ENCODE measurements around the gene TAGLN3. TPM values are rescaled to one million over a fixed set of nuclear protein-coding genes. Genes with fewer than 3 reads are reported as not detected.
A peak's percentile ranks its signal among the peaks of the same experiment; 100 is the strongest.

Gene TAGLN3
- total RNA-seq, 2 experiments from 2014 or later, result 0.78 to 0.85 TPM

DNA sequence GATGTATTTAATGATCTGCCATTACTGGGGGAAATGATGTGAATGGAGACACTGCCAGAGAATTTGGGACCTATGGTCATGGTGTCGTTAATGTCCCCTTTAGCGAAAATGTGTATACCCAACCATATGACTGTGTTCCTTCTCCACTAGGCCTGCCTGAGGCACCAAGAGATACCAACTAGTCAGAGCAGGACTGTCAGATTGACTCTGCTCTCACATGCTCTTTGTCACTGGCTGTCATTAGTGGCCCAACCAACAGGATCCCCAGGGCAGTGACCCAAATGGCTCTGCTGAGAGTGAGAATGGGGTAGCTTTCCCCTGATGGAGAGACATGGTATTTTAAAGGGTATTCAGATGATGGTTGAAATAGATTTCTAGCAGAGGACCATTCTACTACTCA, 2.8 kb downstream of the TAGLN3 start:
- Mint-ChIP-seq H3K4me3 (no peak overlapping the region), H3K4me1 (ENCODE audit: low read depth) (peaks cover 53% of the 10 kb centered on the region), H3K27me3 (no peaks in the 10 kb centered on the region), H3K36me3 (no peaks in the 10 kb centered on the region), H3K9me3 (no peaks in the 10 kb centered on the region), H3K27ac (peak overlapping the region; percentile 79)
- intact Hi-C loops (cut with micrococcal nuclease), result loop anchor here (5.0 kb wide), 2 partner anchors 41 to 239 kb away; no protein-coding TSS in a partner anchor
- CTCF ChIA-PET, result interaction anchor here (1.1 to 8.5 kb wide), 4 partner anchors 10 to 22 kb away, joined by 4 to 90 read pairs (median 44); partner anchors contain the start of gene ABHD10
- POLR2A ChIA-PET, result no interaction called here
- peak; percentile 50 for DNase-seq

- peak; percentile 84 for DNase-seq
- no peaks in the 10 kb centered on the region for H3K36me3 Mint-ChIP-seq
- H3K27ac Mint-ChIP-seq, result peak overlapping the region; percentile 79
- no peaks in the 10 kb centered on the region for H3K9me3 Mint-ChIP-seq
- H3K4me3 Mint-ChIP-seq, result peak overlapping the region; percentile 28
- CTCF ChIA-PET, result interaction anchor here (0.7 to 8.5 kb wide), 5 partner anchors 10 to 40 kb away, joined by 4 to 90 read pairs (median 5); partner anchors contain the start of gene ABHD10
- intact Hi-C loops (cut with micrococcal nuclease), result loop anchor here (1.0 to 5.0 kb wide), 6 partner anchors 11 to 240 kb away; no protein-coding TSS in a partner anchor
- H3K4me1 Mint-ChIP-seq (ENCODE audit: low read depth), result peaks cover 53% of the 10 kb centered on the region
- no peaks in the 10 kb centered on the region for H3K27me3 Mint-ChIP-seq
- POLR2A ChIA-PET, result interaction anchor here (0.6 to 2.0 kb wide), 5 partner anchors 10 to 296 kb away, joined by 3 to 10 read pairs (median 3); no protein-coding TSS in a partner anchor
These were observed 3.6 kb downstream of the TAGLN3 start for GRCh38 chr3:112002096-112002971.

DNA sequence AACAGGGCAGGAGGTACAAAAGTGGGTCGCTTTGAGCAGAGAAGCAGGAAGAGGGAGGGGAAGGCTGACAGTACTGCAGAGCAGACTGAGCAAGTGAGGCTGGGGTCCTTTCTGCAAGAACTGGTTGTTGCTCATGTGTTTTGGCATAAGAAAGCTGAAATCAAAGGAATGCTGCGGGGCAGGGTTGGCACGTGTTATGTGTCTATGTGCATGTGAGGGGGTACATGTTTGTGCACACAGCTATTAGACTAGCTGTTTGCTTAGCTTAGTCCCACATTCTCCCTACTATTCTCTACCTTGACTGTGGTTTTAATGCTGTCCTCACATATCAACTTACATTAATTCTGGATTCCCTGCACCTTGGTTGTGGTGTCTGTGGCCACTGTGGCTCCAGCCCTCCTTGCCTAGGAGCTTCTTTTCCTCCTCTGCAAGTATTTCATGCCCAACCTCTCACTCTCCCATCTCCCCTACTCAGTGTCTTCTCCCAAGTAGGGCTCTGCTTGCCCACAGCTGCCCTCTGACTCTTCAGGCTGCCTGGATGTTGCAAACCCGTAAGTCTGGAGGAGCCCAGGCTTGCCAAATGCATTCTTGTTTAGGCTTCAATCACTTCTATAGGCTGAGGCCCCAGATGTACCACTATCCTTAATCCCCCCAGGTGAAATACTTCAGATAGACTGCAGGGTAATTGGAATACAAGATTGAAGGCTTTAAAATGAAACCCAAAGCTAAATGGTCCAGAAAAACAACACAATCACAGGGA, 4.8 kb downstream of the TAGLN3 start:
- intact Hi-C loops (cut with micrococcal nuclease), result loop anchor here (2.0 to 5.0 kb wide), 3 partner anchors 19 to 241 kb away; no protein-coding TSS in a partner anchor
- Mint-ChIP-seq H3K4me1 (ENCODE audit: low read depth) (peaks cover 51% of the 10 kb centered on the region), H3K36me3 (no peaks in the 10 kb centered on the region), H3K27me3 (no peaks in the 10 kb centered on the region), H3K27ac (peak overlapping the region; percentile 15), H3K9me3 (no peaks in the 10 kb centered on the region), H3K4me3 (no peak overlapping the region)
- CTCF ChIA-PET, result interaction anchor here (0.7 to 8.5 kb wide), 5 partner anchors 10 to 288 kb away, joined by 3 to 90 read pairs (median 4); no protein-coding TSS in a partner anchor
- POLR2A ChIA-PET, result interaction anchor here (0.6 to 2.7 kb wide), 5 partner anchors 8 to 60 kb away, joined by 3 to 13 read pairs (median 3); partner anchors contain the start of gene ABHD10
- DNase-seq, result peak; percentile 11

- ChIA-PET CTCF (interaction anchor here (1.3 to 8.5 kb wide), 3 partner anchors 9 to 288 kb away, joined by 3 to 90 read pairs (median 82); no protein-coding TSS in a partner anchor), POLR2A (interaction anchor here (2.0 to 2.7 kb wide), 2 partner anchors 12 to 25 kb away, joined by 10 to 13 read pairs; partner anchors contain the start of gene ABHD10)
- Mint-ChIP-seq H3K4me3 (no peak overlapping the region), H3K36me3 (no peaks in the 10 kb centered on the region), H3K27me3 (no peaks in the 10 kb centered on the region), H3K4me1 (ENCODE audit: low read depth) (peaks cover 46% of the 10 kb centered on the region), H3K9me3 (no peaks in the 10 kb centered on the region), H3K27ac (no peak overlapping the region)
- DNase-seq, result peak; percentile 32
- intact Hi-C loops (cut with micrococcal nuclease), result loop anchor here (5.0 kb wide), 2 partner anchors 38 to 242 kb away; no protein-coding TSS in a partner anchor
These were observed 5.5 kb downstream of the TAGLN3 start for GRCh38 chr3:112004187-112004586.

DNA sequence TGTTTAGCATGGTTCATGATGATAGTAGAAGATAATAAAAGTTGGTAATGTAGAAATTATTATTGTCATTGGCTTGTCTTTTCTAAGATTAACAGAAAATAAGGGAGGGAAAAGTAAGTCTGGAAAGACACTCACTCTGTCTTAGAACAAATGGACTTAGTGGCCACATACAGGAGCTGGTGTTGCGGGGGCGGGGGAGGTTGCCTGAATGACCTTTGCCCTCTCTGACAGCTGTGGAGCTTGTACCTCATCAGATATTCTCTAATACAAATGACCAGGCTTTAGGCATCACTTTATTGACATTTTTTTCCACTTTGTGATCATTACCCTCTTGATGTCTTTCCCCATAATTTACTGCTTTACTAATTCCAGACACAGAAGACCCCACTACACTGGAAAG, 5.9 kb downstream of the TAGLN3 start:
- POLR2A ChIA-PET, result interaction anchor here (2.0 to 2.7 kb wide), 2 partner anchors 12 to 26 kb away, joined by 10 to 13 read pairs; partner anchors contain the start of gene ABHD10
- Mint-ChIP-seq H3K4me1 (ENCODE audit: low read depth) (peaks cover 45% of the 10 kb centered on the region), H3K9me3 (no peaks in the 10 kb centered on the region), H3K27ac (no peak overlapping the region), H3K36me3 (no peaks in the 10 kb centered on the region), H3K27me3 (no peaks in the 10 kb centered on the region), H3K4me3 (no peak overlapping the region)
- no peak for DNase-seq
- intact Hi-C loops (cut with micrococcal nuclease), result loop anchor here (5.0 kb wide), 2 partner anchors 38 to 242 kb away; no protein-coding TSS in a partner anchor
- CTCF ChIA-PET, result interaction anchor here (7.5 to 8.5 kb wide), 2 partner anchors 9 to 16 kb away, joined by 82 to 90 read pairs; no protein-coding TSS in a partner anchor

- CTCF ChIA-PET, result interaction anchor here (0.6 to 7.5 kb wide), 2 partner anchors 8 to 16 kb away, joined by 4 to 90 read pairs; no protein-coding TSS in a partner anchor
- intact Hi-C loops (cut with micrococcal nuclease), result no loop called here
- Mint-ChIP-seq H3K4me1 (ENCODE audit: low read depth) (peaks cover 45% of the 10 kb centered on the region), H3K27me3 (no peaks in the 10 kb centered on the region), H3K27ac (peak overlapping the region; percentile 14), H3K4me3 (no peak overlapping the region), H3K36me3 (no peaks in the 10 kb centered on the region), H3K9me3 (no peaks in the 10 kb centered on the region)
- DNase-seq, result peak; percentile 26
- POLR2A ChIA-PET, result interaction anchor here (2.7 kb wide), 1 partner anchor 26 kb away, joined by 13 read pairs; the partner anchor contains the start of gene ABHD10
These were observed 6.5 kb downstream of the TAGLN3 start for GRCh38 chr3:112005091-112005672.

DNA sequence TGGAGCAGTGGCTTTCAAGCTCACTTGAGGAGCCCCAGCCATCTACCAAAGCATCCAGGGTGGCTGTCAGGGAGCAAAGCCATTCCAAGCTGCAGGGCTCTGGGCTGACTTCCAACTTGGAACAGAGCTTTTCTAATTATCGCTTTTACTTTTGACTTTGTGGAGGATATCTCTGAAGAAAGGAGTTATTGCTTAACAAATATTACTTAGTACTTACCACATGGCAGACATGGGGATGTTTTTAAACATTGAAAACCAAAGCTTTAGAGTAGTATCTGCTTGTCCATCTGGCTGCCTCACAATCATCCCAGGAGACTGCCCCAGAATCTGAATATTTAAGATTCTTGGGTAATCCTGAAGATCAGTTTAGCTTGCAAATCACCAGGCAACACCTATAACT, 8.9 kb downstream of the TAGLN3 start:
- ChIA-PET CTCF (interaction anchor here (1.0 to 2.9 kb wide), 7 partner anchors 9 to 291 kb away, joined by 3 to 14 read pairs (median 3); partner anchors contain the start of gene ABHD10), POLR2A (no interaction called here)
- no peaks in the 10 kb centered on the region for H3K27me3 Mint-ChIP-seq
- intact Hi-C loops (cut with micrococcal nuclease), result no loop called here
- H3K36me3 Mint-ChIP-seq, result no peaks in the 10 kb centered on the region
- peaks cover 29% of the 10 kb centered on the region for H3K4me1 Mint-ChIP-seq (ENCODE audit: low read depth)
- no peak overlapping the region for H3K4me3 Mint-ChIP-seq
- H3K27ac Mint-ChIP-seq, result no peak overlapping the region
- no peaks in the 10 kb centered on the region for H3K9me3 Mint-ChIP-seq
- no peak for DNase-seq

DNA sequence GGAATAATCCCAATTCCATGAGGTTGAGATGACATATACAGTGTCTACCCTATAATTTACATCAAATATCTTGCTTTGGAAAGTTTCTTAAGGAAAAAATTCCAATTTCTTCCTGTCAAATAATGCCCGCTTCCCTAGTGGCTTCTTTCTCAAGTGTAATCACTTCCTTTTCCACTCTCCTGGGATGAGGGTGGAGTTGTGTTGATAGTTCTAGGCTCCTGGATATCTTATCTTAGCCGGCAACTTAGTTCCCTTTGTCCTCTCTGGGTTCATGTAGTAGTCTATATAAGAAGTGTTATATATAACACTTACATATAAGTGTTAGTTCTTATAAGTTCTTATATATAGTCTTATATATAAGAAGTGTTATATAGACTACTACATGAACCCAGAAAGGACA, 10.9 kb downstream of the TAGLN3 start:
- Mint-ChIP-seq H3K27me3 (no peaks in the 10 kb centered on the region), H3K27ac (no peak overlapping the region), H3K36me3 (no peaks in the 10 kb centered on the region), H3K9me3 (no peaks in the 10 kb centered on the region), H3K4me1 (ENCODE audit: low read depth) (peaks cover 22% of the 10 kb centered on the region), H3K4me3 (no peak overlapping the region)
- no peak for DNase-seq
- intact Hi-C loops (cut with micrococcal nuclease), result no loop called here
- ChIA-PET POLR2A (no interaction called here), CTCF (interaction anchor here (1.0 to 1.9 kb wide), 2 partner anchors 19 to 21 kb away, joined by 3 to 16 read pairs; no protein-coding TSS in a partner anchor)

DNA sequence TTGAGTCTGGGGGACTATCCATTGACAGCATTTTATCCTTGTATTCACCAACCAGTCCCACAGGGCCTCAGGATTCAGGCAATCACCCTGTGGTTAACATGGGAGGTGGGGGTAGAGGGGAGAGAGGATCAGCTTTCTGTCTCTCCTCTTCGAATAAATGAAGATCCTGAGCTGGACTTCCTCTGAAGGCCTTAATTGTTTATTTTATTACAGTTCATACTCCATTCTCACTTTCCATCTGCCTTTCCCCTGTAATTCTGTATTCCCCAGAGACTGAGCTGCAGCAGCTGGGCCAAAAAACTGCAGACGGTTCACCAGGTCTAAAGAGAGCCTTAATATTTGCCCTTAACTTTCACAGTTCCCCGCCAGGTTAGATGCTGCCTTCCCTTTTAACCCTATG, 11.9 kb downstream of the TAGLN3 start:
- no peak overlapping the region for H3K27ac Mint-ChIP-seq
- no peaks in the 10 kb centered on the region for H3K27me3 Mint-ChIP-seq
- peaks cover 15% of the 10 kb centered on the region for H3K4me1 Mint-ChIP-seq (ENCODE audit: low read depth)
- H3K36me3 Mint-ChIP-seq, result no peaks in the 10 kb centered on the region
- CTCF ChIA-PET, result interaction anchor here (1.9 to 7.3 kb wide), 3 partner anchors 9 to 34 kb away, joined by 16 to 90 read pairs (median 50); partner anchors contain the start of gene TAGLN3
- no peaks in the 10 kb centered on the region for H3K9me3 Mint-ChIP-seq
- POLR2A ChIA-PET, result no interaction called here
- no peak overlapping the region for H3K4me3 Mint-ChIP-seq
- no peak for DNase-seq
- intact Hi-C loops (cut with micrococcal nuclease), result no loop called here

- intact Hi-C loops (cut with micrococcal nuclease), result no loop called here
- ChIA-PET POLR2A (no interaction called here), CTCF (interaction anchor here (1.9 to 7.3 kb wide), 5 partner anchors 10 to 295 kb away, joined by 16 to 395 read pairs (median 90); partner anchors contain the start of gene TAGLN3)
- Mint-ChIP-seq H3K4me1 (ENCODE audit: low read depth) (peaks cover 15% of the 10 kb centered on the region), H3K4me3 (no peak overlapping the region), H3K36me3 (no peaks in the 10 kb centered on the region), H3K9me3 (no peaks in the 10 kb centered on the region), H3K27ac (no peak overlapping the region), H3K27me3 (no peaks in the 10 kb centered on the region)
- no peak for DNase-seq
These were observed 12.7 kb downstream of the TAGLN3 start for GRCh38 chr3:112011376-112011940.
